ENCODE data around the gene RALGPS1. TPM values are rescaled to one million over a fixed set of nuclear protein-coding genes. Genes with fewer than 3 reads are reported as not detected.

The RALGPS1 gene
- total RNA-seq, 2 donors from 2014 or later: 9.3 to 12.6 TPM

GRCh38 chr9:127107929-127108876 is 193.6 kb downstream of the RALGPS1 start:
- Mint-ChIP-seq H3K4me1 (no peaks in the 10 kb centered on the region), H3K36me3 (ENCODE audit: low read depth) (peaks cover 8% of the 10 kb centered on the region), H3K4me3 (no peak overlapping the region), H3K27ac (no peak overlapping the region), H3K27me3 (peaks cover 4% of the 10 kb centered on the region)
- no peak for DNase-seq
- no peaks in the 10 kb centered on the region for H3K9me3 ChIP-seq (ENCODE audit: control insufficient read depth, low read length, poor library complexity, severe bottlenecking)
- ATAC-seq: no peak

- H3K36me3 Mint-ChIP-seq (ENCODE audit: low read depth): peaks cover 8% of the 10 kb centered on the region
- ATAC-seq (no peak), DNase-seq (no peak)
- peaks cover 4% of the 10 kb centered on the region for H3K27me3 Mint-ChIP-seq
- no peaks in the 10 kb centered on the region for H3K4me1 Mint-ChIP-seq
- H3K9me3 ChIP-seq (ENCODE audit: control insufficient read depth, low read length, poor library complexity, severe bottlenecking): no peaks in the 10 kb centered on the region
- H3K4me3 Mint-ChIP-seq: no peak overlapping the region
- H3K27ac Mint-ChIP-seq: no peak overlapping the region
Measured at GRCh38 chr9:127109212-127109711, 194.7 kb downstream of the RALGPS1 start.

GRCh38 chr9:127112056-127112455 is 197.5 kb downstream of the RALGPS1 start:
- no peaks in the 10 kb centered on the region for H3K9me3 ChIP-seq (ENCODE audit: control insufficient read depth, low read length, poor library complexity, severe bottlenecking)
- H3K36me3 Mint-ChIP-seq (ENCODE audit: low read depth): peaks cover 10% of the 10 kb centered on the region
- peaks cover 6% of the 10 kb centered on the region for H3K27me3 Mint-ChIP-seq
- ATAC-seq: no peak
- H3K27ac Mint-ChIP-seq: no peak overlapping the region
- no peak overlapping the region for H3K4me3 Mint-ChIP-seq
- peaks cover 9% of the 10 kb centered on the region for H3K4me1 Mint-ChIP-seq
- DNase-seq: no peak

GRCh38 chr9:127112735-127113161 is 198.2 kb downstream of the RALGPS1 start:
- no peak overlapping the region for H3K27ac Mint-ChIP-seq
- no peak for ATAC-seq
- no peaks in the 10 kb centered on the region for H3K9me3 ChIP-seq (ENCODE audit: control insufficient read depth, low read length, poor library complexity, severe bottlenecking)
- peaks cover 10% of the 10 kb centered on the region for H3K36me3 Mint-ChIP-seq (ENCODE audit: low read depth)
- DNase-seq: no peak
- peaks cover 9% of the 10 kb centered on the region for H3K27me3 Mint-ChIP-seq
- no peak overlapping the region for H3K4me3 Mint-ChIP-seq
- peaks cover 12% of the 10 kb centered on the region for H3K4me1 Mint-ChIP-seq

GRCh38 chr9:127113191-127113972 is 198.8 kb downstream of the RALGPS1 start:
- H3K4me3 Mint-ChIP-seq: no peak overlapping the region
- no peak overlapping the region for H3K27ac Mint-ChIP-seq
- H3K36me3 Mint-ChIP-seq (ENCODE audit: low read depth): peaks cover 8% of the 10 kb centered on the region
- no peak for DNase-seq
- no peak for ATAC-seq
- H3K9me3 ChIP-seq (ENCODE audit: control insufficient read depth, low read length, poor library complexity, severe bottlenecking): no peaks in the 10 kb centered on the region
- peaks cover 12% of the 10 kb centered on the region for H3K4me1 Mint-ChIP-seq
- H3K27me3 Mint-ChIP-seq: peaks cover 7% of the 10 kb centered on the region

GRCh38 chr9:127114606-127115005 is 200.0 kb downstream of the RALGPS1 start:
- DNase-seq (no peak), ATAC-seq (no peak)
- H3K36me3 Mint-ChIP-seq (ENCODE audit: low read depth): peaks cover 5% of the 10 kb centered on the region
- no peak overlapping the region for H3K27ac Mint-ChIP-seq
- H3K27me3 Mint-ChIP-seq: peaks cover 13% of the 10 kb centered on the region
- no peaks in the 10 kb centered on the region for H3K9me3 ChIP-seq (ENCODE audit: control insufficient read depth, low read length, poor library complexity, severe bottlenecking)
- peaks cover 12% of the 10 kb centered on the region for H3K4me1 Mint-ChIP-seq
- no peak overlapping the region for H3K4me3 Mint-ChIP-seq

GRCh38 chr9:127116088-127116726 is 201.6 kb downstream of the RALGPS1 start:
- H3K9me3 ChIP-seq (ENCODE audit: control insufficient read depth, low read length, poor library complexity, severe bottlenecking): no peaks in the 10 kb centered on the region
- H3K27ac Mint-ChIP-seq: peak overlapping the region; percentile 54
- peaks cover 4% of the 10 kb centered on the region for H3K36me3 Mint-ChIP-seq (ENCODE audit: low read depth)
- ATAC-seq: no peak
- H3K4me1 Mint-ChIP-seq: peaks cover 12% of the 10 kb centered on the region
- no peak overlapping the region for H3K4me3 Mint-ChIP-seq
- DNase-seq: no peak
- peaks cover 25% of the 10 kb centered on the region for H3K27me3 Mint-ChIP-seq

GRCh38 chr9:127116957-127117356 is 202.4 kb downstream of the RALGPS1 start:
- Mint-ChIP-seq H3K36me3 (ENCODE audit: low read depth) (peaks cover 3% of the 10 kb centered on the region), H3K4me3 (no peak overlapping the region), H3K27ac (peak overlapping the region; percentile 54), H3K4me1 (peaks cover 15% of the 10 kb centered on the region), H3K27me3 (peaks cover 32% of the 10 kb centered on the region)
- ATAC-seq (no peak), DNase-seq (no peak)
- no peaks in the 10 kb centered on the region for H3K9me3 ChIP-seq (ENCODE audit: control insufficient read depth, low read length, poor library complexity, severe bottlenecking)

GRCh38 chr9:127117801-127118200 is 203.2 kb downstream of the RALGPS1 start:
- ATAC-seq: no peak
- no peak overlapping the region for H3K4me3 Mint-ChIP-seq

GRCh38 chr9:127118597-127119319 is 204.2 kb downstream of the RALGPS1 start:
- DNase-seq: no peak
- ATAC-seq: no peak
- H3K4me1 Mint-ChIP-seq: peaks cover 19% of the 10 kb centered on the region
- no peak overlapping the region for H3K4me3 Mint-ChIP-seq
- no peaks in the 10 kb centered on the region for H3K9me3 ChIP-seq (ENCODE audit: control insufficient read depth, low read length, poor library complexity, severe bottlenecking)
- H3K27me3 Mint-ChIP-seq: peaks cover 43% of the 10 kb centered on the region
- no peak overlapping the region for H3K27ac Mint-ChIP-seq
- peaks cover 3% of the 10 kb centered on the region for H3K36me3 Mint-ChIP-seq (ENCODE audit: low read depth)

More at GRCh38 chr9:127117801-127118200, 203.2 kb downstream of the RALGPS1 start:
- H3K36me3 Mint-ChIP-seq (ENCODE audit: low read depth): peaks cover 3% of the 10 kb centered on the region
- DNase-seq: no peak
- H3K9me3 ChIP-seq (ENCODE audit: control insufficient read depth, low read length, poor library complexity, severe bottlenecking): no peaks in the 10 kb centered on the region
- H3K27me3 Mint-ChIP-seq: peaks cover 37% of the 10 kb centered on the region
- peaks cover 16% of the 10 kb centered on the region for H3K4me1 Mint-ChIP-seq
- H3K27ac Mint-ChIP-seq: no peak overlapping the region

- DNase-seq (no peak), ATAC-seq (no peak)
- Mint-ChIP-seq H3K36me3 (ENCODE audit: low read depth) (peaks cover 3% of the 10 kb centered on the region), H3K27me3 (peaks cover 43% of the 10 kb centered on the region), H3K4me1 (peaks cover 19% of the 10 kb centered on the region), H3K27ac (no peak overlapping the region), H3K4me3 (no peak overlapping the region)
- H3K9me3 ChIP-seq (ENCODE audit: control insufficient read depth, low read length, poor library complexity, severe bottlenecking): no peaks in the 10 kb centered on the region
Measured at GRCh38 chr9:127119320-127119709, 204.7 kb downstream of the RALGPS1 start.

- Mint-ChIP-seq H3K27ac (no peak overlapping the region), H3K4me3 (no peak overlapping the region), H3K27me3 (peaks cover 43% of the 10 kb centered on the region), H3K4me1 (peaks cover 16% of the 10 kb centered on the region), H3K36me3 (ENCODE audit: low read depth) (peaks cover 8% of the 10 kb centered on the region)
- ATAC-seq (no peak), DNase-seq (no peak)
- no peaks in the 10 kb centered on the region for H3K9me3 ChIP-seq (ENCODE audit: control insufficient read depth, low read length, poor library complexity, severe bottlenecking)
Measured at GRCh38 chr9:127121628-127122175, 207.1 kb downstream of the RALGPS1 start.

Measured in T-helper 17 cell (primary cell).